Neural cell (in vitro differentiated cells): ENCODE results near the gene TEX35. TPM values are rescaled to one million over a fixed set of nuclear protein-coding genes. Genes with fewer than 3 reads are reported as not detected.

Experiments used
- H2AFZ ChIP-seq: fragments of 200-600, 300-800 bp; sonication (generic), shearing (Covaris generic); 2 replicates; pipeline ENCODE4 v1.6.0; 2014; ENCODE audit warnings: low read depth, mild to moderate bottlenecking, antibody characterized with exemption, low read length, moderate library complexity
- H3F3A ChIP-seq: fragments of 200-600 bp; shearing (Covaris generic); 2 replicates; pipeline ENCODE4 v1.6.1; 2016; ENCODE audit warnings: mild to moderate bottlenecking, moderate library complexity, mixed read lengths, antibody characterized with exemption, low read length; ENCODE audit not compliant: insufficient read depth, poor library complexity, severe bottlenecking
- H3K27ac ChIP-seq: fragments of 200-600, 300-800 bp; sonication (generic), shearing (Covaris generic); 2 replicates; pipeline ENCODE4 v1.5.1; 2014; ENCODE audit warnings: mild to moderate bottlenecking, low read length, moderate library complexity
- H3K27me3 ChIP-seq: fragments of 300-800, 200-600 bp; sonication (generic), shearing (Covaris generic); 2 replicates; pipeline ENCODE4 v1.6.0; 2014; ENCODE audit warnings: mild to moderate bottlenecking, low read depth, low read length, moderate library complexity; ENCODE audit not compliant: insufficient read depth
- H3K36me3 ChIP-seq: fragments of 300-800, 200-600 bp; sonication (generic), shearing (Covaris generic); 2 replicates; pipeline ENCODE4 v1.5.1; 2014; ENCODE audit warnings: mild to moderate bottlenecking, antibody characterized with exemption, low read length, moderate library complexity; ENCODE audit not compliant: insufficient read depth
- H3K4me2 ChIP-seq: fragments of 300-800, 200-600 bp; sonication (generic), shearing (Covaris generic); 2 replicates; pipeline ENCODE4 v1.6.0; 2014; ENCODE audit warnings: mild to moderate bottlenecking, low read length
- H3K4me3 ChIP-seq: fragments of 300-800, 200-600 bp; sonication (generic), shearing (Covaris generic); 2 replicates; pipeline ENCODE4 v1.5.1; 2014; ENCODE audit warnings: mild to moderate bottlenecking, low read length, moderate library complexity
- H3K79me2 ChIP-seq: fragments of 200-600 bp; shearing (Covaris generic); replicated peaks from 2 replicates; pipeline ENCODE4 v1.6.0; 2014; ENCODE audit warnings: mild to moderate bottlenecking, low read length, moderate library complexity; ENCODE audit not compliant: insufficient read depth
- H3K9ac ChIP-seq: fragments of 300-800, 200-600 bp; sonication (generic), shearing (Covaris generic); 2 replicates; pipeline ENCODE4 v1.6.1; 2016; ENCODE audit warnings: mild to moderate bottlenecking, low read length, mixed read lengths
- H3K9me2 ChIP-seq: fragments of 200-600 bp; shearing (Covaris generic); 2 replicates; pipeline ENCODE4 v1.6.1; 2016; ENCODE audit warnings: mild to moderate bottlenecking, low read length, mixed read lengths; ENCODE audit not compliant: insufficient read depth
- H3K9me3 ChIP-seq: fragments of 200-600, 300-800 bp; sonication (generic), shearing (Covaris generic); 2 replicates; pipeline ENCODE4 v1.6.1; 2016; ENCODE audit warnings: mild to moderate bottlenecking, mixed run types, low read length, moderate library complexity, mixed read lengths
- H4K20me1 ChIP-seq: fragments of 200-600 bp; shearing (Covaris generic); 2 replicates; pipeline ENCODE4 v1.6.1; 2016; ENCODE audit warnings: mild to moderate bottlenecking, mixed run types; ENCODE audit not compliant: insufficient read depth
- EP300 ChIP-seq: fragments of 450-650 bp; conservative IDR thresholded peaks from 2 replicates; pipeline ENCODE4 v1.6.1; 2014; ENCODE audit warnings: antibody characterized with exemption, mild to moderate bottlenecking, moderate library complexity; ENCODE audit not compliant: poor library complexity, severe bottlenecking
- EZH2 ChIP-seq: fragments of 200-600, 300-800 bp; shearing (Covaris generic), sonication (generic); IDR thresholded peaks from 2 replicates; pipeline ENCODE4 v1.6.1; 2014; ENCODE audit warnings: antibody characterized with exemption, low read length, borderline replicate concordance, mild to moderate bottlenecking; ENCODE audit not compliant: insufficient read depth, poor library complexity, severe bottlenecking
- MXI1 ChIP-seq: fragments of 450-650 bp; conservative IDR thresholded peaks from 2 replicates; pipeline ENCODE4 v1.6.1; 2014; ENCODE audit warnings: antibody characterized with exemption, mild to moderate bottlenecking; ENCODE audit not compliant: poor library complexity, severe bottlenecking
- POLR2AphosphoS5 ChIP-seq: IDR thresholded peaks from 2 replicates; pipeline ENCODE4 v1.6.1; 2012
- RAD21 ChIP-seq: fragments of 450-650 bp; conservative IDR thresholded peaks from 2 replicates; pipeline ENCODE4 v1.6.1; 2014; ENCODE audit warnings: antibody characterized with exemption, mild to moderate bottlenecking, moderate library complexity
- SMC3 ChIP-seq: fragments of 450-650 bp; conservative IDR thresholded peaks from 2 replicates; pipeline ENCODE4 v1.6.1; 2014; ENCODE audit warnings: antibody characterized with exemption, mild to moderate bottlenecking, moderate library complexity; ENCODE audit not compliant: poor library complexity
- TAF1 ChIP-seq: IDR thresholded peaks from 2 replicates; pipeline ENCODE4 v1.6.1; 2012; ENCODE audit warnings: low read depth
- polyA plus RNA-seq: library from polyadenylated mRNA; depleted of rRNA; stranded (reverse); fragments of >200 nt; gene quantifications from 2 replicates; pipeline ENCODE4 v1.2.3, GENCODE V29; 2014
- TF ChIP-seq, protein P1 (sequence below): IDR thresholded peaks from 2 replicates; pipeline ENCODE4 v1.6.1; 2012; ENCODE audit warnings: borderline replicate concordance
- TF ChIP-seq, protein P2 (sequence below): fragments of 450-650 bp; IDR thresholded peaks from 2 replicates; pipeline ENCODE4 v1.5.1; 2014; ENCODE audit warnings: antibody characterized with exemption, mild to moderate bottlenecking, moderate library complexity; ENCODE audit not compliant: poor library complexity, severe bottlenecking

The TEX35 gene
- polyA plus RNA-seq, 1 donor from 2014 or later, result not detected

DNA sequence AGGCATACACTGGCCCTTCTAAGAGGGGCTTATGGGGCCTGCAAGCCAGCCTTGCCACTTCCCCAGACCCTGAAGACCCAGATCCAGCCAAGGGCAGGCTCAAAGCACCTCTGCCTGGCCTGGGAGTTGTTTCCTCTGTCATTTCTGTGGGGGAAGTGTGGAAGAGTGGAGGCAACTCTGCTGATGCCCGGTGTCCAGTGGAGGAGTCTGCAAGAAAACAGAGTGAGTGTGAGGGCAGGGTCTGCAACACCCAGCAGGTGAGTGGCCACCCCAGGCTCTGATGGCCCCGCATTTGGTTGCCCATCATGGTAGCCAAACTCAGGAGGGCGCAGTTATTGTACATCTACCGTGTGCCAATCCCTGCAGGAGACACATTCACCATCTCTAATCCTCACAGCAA lies 24.5 kb upstream of the TEX35 start:
- H3K4me3 ChIP-seq, result no peak overlapping the region
- H3K79me2 ChIP-seq, result no peaks in the 10 kb centered on the region
- H3F3A ChIP-seq, result no peaks in the 10 kb centered on the region
- no peak overlapping the region for H2AFZ ChIP-seq
- TF ChIP-seq TAF1 (no peak), RAD21 (no peak), SMC3 (no peak), EP300 (no peak), POLR2AphosphoS5 (no peak), MXI1 (no peak), EZH2 (no peak)
- TF ChIP-seq, protein P1, sequence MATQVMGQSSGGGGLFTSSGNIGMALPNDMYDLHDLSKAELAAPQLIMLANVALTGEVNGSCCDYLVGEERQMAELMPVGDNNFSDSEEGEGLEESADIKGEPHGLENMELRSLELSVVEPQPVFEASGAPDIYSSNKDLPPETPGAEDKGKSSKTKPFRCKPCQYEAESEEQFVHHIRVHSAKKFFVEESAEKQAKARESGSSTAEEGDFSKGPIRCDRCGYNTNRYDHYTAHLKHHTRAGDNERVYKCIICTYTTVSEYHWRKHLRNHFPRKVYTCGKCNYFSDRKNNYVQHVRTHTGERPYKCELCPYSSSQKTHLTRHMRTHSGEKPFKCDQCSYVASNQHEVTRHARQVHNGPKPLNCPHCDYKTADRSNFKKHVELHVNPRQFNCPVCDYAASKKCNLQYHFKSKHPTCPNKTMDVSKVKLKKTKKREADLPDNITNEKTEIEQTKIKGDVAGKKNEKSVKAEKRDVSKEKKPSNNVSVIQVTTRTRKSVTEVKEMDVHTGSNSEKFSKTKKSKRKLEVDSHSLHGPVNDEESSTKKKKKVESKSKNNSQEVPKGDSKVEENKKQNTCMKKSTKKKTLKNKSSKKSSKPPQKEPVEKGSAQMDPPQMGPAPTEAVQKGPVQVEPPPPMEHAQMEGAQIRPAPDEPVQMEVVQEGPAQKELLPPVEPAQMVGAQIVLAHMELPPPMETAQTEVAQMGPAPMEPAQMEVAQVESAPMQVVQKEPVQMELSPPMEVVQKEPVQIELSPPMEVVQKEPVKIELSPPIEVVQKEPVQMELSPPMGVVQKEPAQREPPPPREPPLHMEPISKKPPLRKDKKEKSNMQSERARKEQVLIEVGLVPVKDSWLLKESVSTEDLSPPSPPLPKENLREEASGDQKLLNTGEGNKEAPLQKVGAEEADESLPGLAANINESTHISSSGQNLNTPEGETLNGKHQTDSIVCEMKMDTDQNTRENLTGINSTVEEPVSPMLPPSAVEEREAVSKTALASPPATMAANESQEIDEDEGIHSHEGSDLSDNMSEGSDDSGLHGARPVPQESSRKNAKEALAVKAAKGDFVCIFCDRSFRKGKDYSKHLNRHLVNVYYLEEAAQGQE, result no peak
- TF ChIP-seq, protein P2, sequence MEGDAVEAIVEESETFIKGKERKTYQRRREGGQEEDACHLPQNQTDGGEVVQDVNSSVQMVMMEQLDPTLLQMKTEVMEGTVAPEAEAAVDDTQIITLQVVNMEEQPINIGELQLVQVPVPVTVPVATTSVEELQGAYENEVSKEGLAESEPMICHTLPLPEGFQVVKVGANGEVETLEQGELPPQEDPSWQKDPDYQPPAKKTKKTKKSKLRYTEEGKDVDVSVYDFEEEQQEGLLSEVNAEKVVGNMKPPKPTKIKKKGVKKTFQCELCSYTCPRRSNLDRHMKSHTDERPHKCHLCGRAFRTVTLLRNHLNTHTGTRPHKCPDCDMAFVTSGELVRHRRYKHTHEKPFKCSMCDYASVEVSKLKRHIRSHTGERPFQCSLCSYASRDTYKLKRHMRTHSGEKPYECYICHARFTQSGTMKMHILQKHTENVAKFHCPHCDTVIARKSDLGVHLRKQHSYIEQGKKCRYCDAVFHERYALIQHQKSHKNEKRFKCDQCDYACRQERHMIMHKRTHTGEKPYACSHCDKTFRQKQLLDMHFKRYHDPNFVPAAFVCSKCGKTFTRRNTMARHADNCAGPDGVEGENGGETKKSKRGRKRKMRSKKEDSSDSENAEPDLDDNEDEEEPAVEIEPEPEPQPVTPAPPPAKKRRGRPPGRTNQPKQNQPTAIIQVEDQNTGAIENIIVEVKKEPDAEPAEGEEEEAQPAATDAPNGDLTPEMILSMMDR, result no peak
- H3K4me2 ChIP-seq, result no peak overlapping the region
- no peaks in the 10 kb centered on the region for H3K9me3 ChIP-seq
- H3K36me3 ChIP-seq, result no peaks in the 10 kb centered on the region
- no peaks in the 10 kb centered on the region for H3K9me2 ChIP-seq
- no peaks in the 10 kb centered on the region for H3K27me3 ChIP-seq
- no peaks in the 10 kb centered on the region for H4K20me1 ChIP-seq
- no peak overlapping the region for H3K9ac ChIP-seq
- H3K27ac ChIP-seq, result no peak overlapping the region

DNA sequence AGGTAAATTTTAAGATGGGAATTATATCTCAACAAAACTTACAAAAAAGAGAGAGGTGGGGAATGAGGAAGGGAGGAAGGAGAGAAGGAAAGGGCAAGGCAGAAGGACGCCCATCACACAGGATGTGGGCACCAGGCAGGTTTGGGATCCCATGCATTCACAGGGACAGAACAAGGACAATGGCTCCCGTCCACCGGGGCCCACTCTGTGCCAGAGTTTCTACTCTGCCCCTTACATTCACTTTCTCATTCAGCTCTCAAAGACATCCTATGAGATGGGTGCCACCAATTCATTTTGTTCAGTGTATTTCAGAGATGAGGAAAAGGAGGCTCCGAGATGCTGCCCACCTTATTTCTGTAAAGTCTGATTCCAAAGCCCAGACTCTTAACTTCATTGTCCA lies 23.5 kb upstream of the TEX35 start:
- no peak overlapping the region for H3K4me2 ChIP-seq
- no peaks in the 10 kb centered on the region for H3K9me2 ChIP-seq
- no peaks in the 10 kb centered on the region for H3K79me2 ChIP-seq
- no peak overlapping the region for H3K27ac ChIP-seq
- H3K9ac ChIP-seq, result no peak overlapping the region
- no peak overlapping the region for H3K4me3 ChIP-seq
- no peak for TF ChIP-seq EZH2
- no peak for TF ChIP-seq TAF1
- TF ChIP-seq POLR2AphosphoS5, result no peak
- no peak for TF ChIP-seq RAD21
- no peak for TF ChIP-seq EP300
- TF ChIP-seq, protein P2, result no peak
- no peak for TF ChIP-seq MXI1
- TF ChIP-seq SMC3, result no peak
- TF ChIP-seq, protein P1, result no peak
- no peaks in the 10 kb centered on the region for H4K20me1 ChIP-seq
- H3K9me3 ChIP-seq, result no peaks in the 10 kb centered on the region
- no peaks in the 10 kb centered on the region for H3F3A ChIP-seq
- H2AFZ ChIP-seq, result no peak overlapping the region
- H3K36me3 ChIP-seq, result no peaks in the 10 kb centered on the region
- H3K27me3 ChIP-seq, result no peaks in the 10 kb centered on the region
